CD8-positive, alpha-beta memory T cell (primary cell): Measurements from ENCODE around the gene ALDH1A2. TPM values are rescaled to one million over a fixed set of nuclear protein-coding genes. Genes with fewer than 3 reads are reported as not detected.

Experiments
- CTCF ChIA-PET: fragments of 350-600 bp; sonication (Branson Sonifier 250); formaldehyde crosslinking; loops from one replicate; lab custom pipeline; 2021; ENCODE audit warnings: antibody characterized with exemption; lab: Charles Lee
- POLR2A ChIA-PET: fragments of 350-600 bp; sonication (Branson Sonifier 250); formaldehyde crosslinking; loops from one replicate; lab custom pipeline; 2021; ENCODE audit warnings: antibody characterized with exemption; lab: Charles Lee
- DNase-seq, 5 donors: peaks; one replicate each; pipeline versions ENCODE4 v3.0.0 to v3.0.0-alpha.2; 2020 to 2022; ENCODE audit warnings: mixed read lengths in 1 of 5
- H3K27ac ChIP-seq: one replicate; pipeline ENCODE4 v1.7.0; 2013; ENCODE audit warnings: low read depth, mild to moderate bottlenecking, low read length, moderate library complexity
- H3K27me3 ChIP-seq: 2 replicates; pipeline ENCODE4 v1.7.0; 2013; ENCODE audit warnings: low read length, mild to moderate bottlenecking; ENCODE audit not compliant: insufficient read depth, poor library complexity, severe bottlenecking
- H3K36me3 ChIP-seq: 2 replicates; pipeline ENCODE4 v1.7.0; 2013; ENCODE audit warnings: mild to moderate bottlenecking, low read length, moderate library complexity; ENCODE audit not compliant: insufficient read depth
- H3K4me1 ChIP-seq: 2 replicates; pipeline ENCODE4 v1.7.0; 2013; ENCODE audit warnings: mild to moderate bottlenecking, low read length, moderate library complexity; ENCODE audit not compliant: insufficient read depth
- H3K4me3 ChIP-seq: 2 replicates; pipeline ENCODE4 v1.7.0; 2013; ENCODE audit warnings: mild to moderate bottlenecking, low read length
- H3K9me3 ChIP-seq: 2 replicates; pipeline ENCODE4 v1.7.0; 2013; ENCODE audit warnings: mild to moderate bottlenecking, low read length
- H3K27ac Mint-ChIP-seq, 8 donors: one replicate each; pipeline ENCODE4 v1.8.0; 2020 to 2021; ENCODE audit warnings: mixed read lengths in 8 of 8, mild to moderate bottlenecking in 6 of 8, inconsistent platforms in 3 of 8, moderate library complexity in 3 of 8
- H3K27me3 Mint-ChIP-seq, 2 donors: one replicate each; pipeline ENCODE4 v1.8.0; 2020 to 2021; ENCODE audit warnings: mixed read lengths in 2 of 2, mild to moderate bottlenecking in 1 of 2, moderate library complexity in 1 of 2
- H3K36me3 Mint-ChIP-seq, 3 donors: one replicate each; pipeline ENCODE4 v1.8.0; 2020 to 2021; ENCODE audit warnings: mixed read lengths in 3 of 3, inconsistent platforms in 1 of 3, mild to moderate bottlenecking in 1 of 3
- H3K4me1 Mint-ChIP-seq, 3 donors: one replicate each; pipeline ENCODE4 v1.8.0; 2020 to 2021; ENCODE audit warnings: mixed read lengths in 3 of 3, inconsistent platforms in 1 of 3, mild to moderate bottlenecking in 1 of 3
- H3K4me3 Mint-ChIP-seq, 7 donors: one replicate each; pipeline ENCODE4 v1.8.0; 2020 to 2021; ENCODE audit warnings: mixed read lengths in 7 of 7, mild to moderate bottlenecking in 6 of 7, moderate library complexity in 4 of 7, inconsistent platforms in 2 of 7
- H3K9me3 Mint-ChIP-seq, 5 donors: one replicate each; pipeline ENCODE4 v1.8.0; 2020 to 2022; ENCODE audit warnings: mixed read lengths in 5 of 5, mild to moderate bottlenecking in 3 of 5, moderate library complexity in 2 of 5, inconsistent platforms in 1 of 5
- polyA plus RNA-seq: library from polyadenylated mRNA; unstranded; fragments of 300-500 nt; fragmentation: Illumina TruSeq; gene quantifications from one replicate; pipeline ENCODE4 v1.2.3, GENCODE V29; 2021
- total RNA-seq, 2 experiments: library from RNA; stranded (reverse); gene quantifications; one replicate each; pipeline ENCODE4 v1.2.3, GENCODE V29; 2021

The ALDH1A2 gene
- total and polyA plus RNA-seq, 3 experiments from 2014 or later, result 0.33 TPM; not detected in 2

DNA sequence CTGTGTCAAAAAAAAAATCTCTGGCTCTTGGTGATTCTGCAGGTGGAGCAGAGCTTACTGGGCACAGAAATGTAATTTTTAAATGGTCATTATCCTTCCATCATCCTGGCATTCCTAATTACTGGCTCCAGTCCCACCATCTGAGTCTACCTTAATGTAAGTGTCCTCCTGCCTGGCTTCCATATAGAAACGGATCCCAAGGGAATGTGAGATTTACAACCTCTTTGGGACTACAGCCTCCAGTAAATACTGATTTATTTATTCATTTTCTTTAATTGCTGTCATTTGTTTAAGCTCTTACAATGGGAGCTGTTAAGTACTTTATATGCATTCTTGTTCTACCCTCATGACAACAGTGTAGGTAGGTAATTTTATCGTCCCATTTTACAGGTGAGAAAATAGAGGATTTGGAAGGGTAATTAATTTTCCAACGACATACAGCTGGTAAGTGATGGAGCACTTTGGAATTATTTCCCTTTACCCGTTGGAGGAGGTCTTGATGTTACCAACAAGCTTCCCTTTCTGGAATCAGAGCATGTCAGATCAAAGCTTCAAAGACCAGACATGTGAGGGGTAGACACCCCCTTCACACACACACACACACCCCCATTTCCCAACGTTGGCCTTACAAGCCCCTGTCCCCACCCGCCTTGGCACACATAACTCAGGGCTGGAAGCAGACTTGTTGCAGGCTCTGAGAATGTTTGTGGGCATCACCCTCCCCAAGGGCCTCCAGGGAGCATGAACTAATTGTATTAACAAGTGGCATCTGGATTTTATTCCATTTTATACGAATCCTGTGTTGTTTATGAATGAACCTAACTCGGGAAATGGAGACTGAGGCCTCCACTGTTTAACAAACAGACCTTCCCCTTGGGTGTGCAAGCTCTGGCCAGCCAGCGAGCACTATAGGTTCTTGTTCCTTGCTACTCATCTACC, 116.9 kb downstream of the ALDH1A2 start:
- no peaks in the 10 kb centered on the region for H3K27me3 ChIP-seq
- Mint-ChIP-seq H3K4me1 (no peaks in the 10 kb centered on the region), H3K27me3 (peaks cover 6 to 16% of the 10 kb centered on the region in 2 donors), H3K9me3 (no peaks in the 10 kb centered on the region), H3K27ac (no peak overlapping the region), H3K4me3 (no peak overlapping the region), H3K36me3 (no peaks in the 10 kb centered on the region)
- no peaks in the 10 kb centered on the region for H3K36me3 ChIP-seq
- DNase-seq, result no peak
- H3K9me3 ChIP-seq, result no peaks in the 10 kb centered on the region
- H3K4me1 ChIP-seq, result no peaks in the 10 kb centered on the region
- POLR2A ChIA-PET, result no interaction called here
- CTCF ChIA-PET, result no interaction called here
- H3K4me3 ChIP-seq, result no peak overlapping the region
- no peak overlapping the region for H3K27ac ChIP-seq

DNA sequence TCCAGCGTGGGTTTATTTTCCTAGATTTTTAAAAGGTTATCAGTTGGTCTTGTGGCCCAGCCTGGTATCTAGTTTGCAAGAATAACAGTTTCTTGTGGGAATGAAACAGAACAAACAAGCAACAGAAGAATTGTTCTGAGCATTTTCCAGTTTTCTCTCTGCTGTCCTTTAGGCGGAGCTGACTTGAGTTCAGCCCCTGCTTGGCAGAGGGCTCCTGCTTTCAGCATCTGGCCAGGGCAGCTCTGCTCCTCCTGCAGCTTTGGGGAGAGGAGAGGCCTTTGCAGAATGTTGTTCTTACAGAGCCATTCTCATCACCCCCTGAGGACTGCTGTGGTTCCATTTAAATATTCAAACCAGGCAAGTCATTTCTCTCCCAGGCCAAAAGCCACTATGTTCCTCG, 117.7 kb downstream of the ALDH1A2 start:
- no peak overlapping the region for H3K4me3 Mint-ChIP-seq
- ChIA-PET POLR2A (no interaction called here), CTCF (no interaction called here)

DNA sequence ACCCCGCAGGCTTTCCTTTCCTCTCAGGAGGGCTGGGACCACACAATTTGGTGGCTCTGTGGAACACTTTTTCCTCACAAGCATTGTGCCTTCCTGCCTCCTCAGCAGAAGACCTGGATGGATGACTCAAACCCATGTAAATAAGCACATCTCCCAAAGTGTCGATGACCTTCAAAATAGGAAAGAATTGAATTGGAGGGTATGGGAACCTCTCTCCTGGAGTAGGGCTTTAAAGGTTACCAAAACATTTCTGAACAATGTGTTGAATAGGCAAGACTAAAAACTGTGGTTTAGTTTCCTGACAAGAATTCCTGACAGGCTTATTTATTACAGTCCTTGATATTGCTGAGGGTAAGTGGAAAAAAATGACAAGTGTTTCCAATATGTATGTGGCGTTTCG, 118.2 kb downstream of the ALDH1A2 start:
- no peak for DNase-seq
- H3K36me3 ChIP-seq, result no peaks in the 10 kb centered on the region
- H3K4me1 ChIP-seq, result no peaks in the 10 kb centered on the region
- Mint-ChIP-seq H3K9me3 (no peaks in the 10 kb centered on the region), H3K27me3 (peaks cover 9 to 25% of the 10 kb centered on the region in 2 donors), H3K27ac (no peak overlapping the region), H3K36me3 (no peaks in the 10 kb centered on the region), H3K4me1 (no peaks in the 10 kb centered on the region), H3K4me3 (no peak overlapping the region)
- H3K27me3 ChIP-seq, result no peaks in the 10 kb centered on the region
- ChIA-PET POLR2A (no interaction called here), CTCF (no interaction called here)
- H3K9me3 ChIP-seq, result no peaks in the 10 kb centered on the region
- H3K27ac ChIP-seq, result no peak overlapping the region
- H3K4me3 ChIP-seq, result no peak overlapping the region

More for the DNA sequence above, 117.7 kb downstream of the ALDH1A2 start:
- Histone ChIP-seq H3K36me3 (no peaks in the 10 kb centered on the region), H3K27me3 (no peaks in the 10 kb centered on the region), H3K4me1 (no peaks in the 10 kb centered on the region), H3K4me3 (no peak overlapping the region), H3K27ac (no peak overlapping the region), H3K9me3 (no peaks in the 10 kb centered on the region)
- Mint-ChIP-seq H3K4me1 (no peaks in the 10 kb centered on the region), H3K27me3 (peaks cover 9 to 23% of the 10 kb centered on the region in 2 donors), H3K9me3 (no peaks in the 10 kb centered on the region), H3K27ac (no peak overlapping the region), H3K36me3 (no peaks in the 10 kb centered on the region)
- DNase-seq, result no peak

DNA sequence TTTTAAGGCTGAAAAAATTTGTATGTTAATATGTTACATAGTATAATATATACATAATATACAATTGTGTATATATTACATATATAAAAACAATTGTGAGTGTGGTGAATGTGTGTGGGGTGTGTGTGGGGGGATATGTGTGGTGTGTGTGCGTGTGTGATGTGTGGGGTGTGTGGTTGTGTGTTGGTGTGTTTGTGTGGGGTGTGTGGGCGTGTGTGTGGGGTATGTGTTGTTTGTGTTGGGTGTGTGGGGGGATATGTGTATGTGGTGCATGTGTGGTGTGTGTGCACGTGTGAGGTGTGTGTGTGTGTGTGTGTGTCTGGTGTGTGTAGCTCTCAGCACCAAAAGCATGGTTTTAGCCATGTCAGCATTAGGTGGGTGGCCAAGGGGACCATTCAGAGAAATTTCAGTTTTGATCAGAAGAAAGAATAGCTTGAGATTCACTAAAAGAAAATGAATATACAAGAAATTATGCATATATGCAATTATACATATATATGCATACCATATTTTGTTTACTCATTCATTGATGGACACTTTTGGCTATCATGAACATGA, 118.9 kb downstream of the ALDH1A2 start:
- no peak overlapping the region for H3K27ac ChIP-seq
- no peak overlapping the region for H3K4me3 ChIP-seq
- peaks cover 9 to 31% of the 10 kb centered on the region in 2 donors for H3K27me3 Mint-ChIP-seq
- H3K36me3 ChIP-seq, result no peaks in the 10 kb centered on the region
- no peaks in the 10 kb centered on the region for H3K36me3 Mint-ChIP-seq
- H3K9me3 ChIP-seq, result no peaks in the 10 kb centered on the region
- POLR2A ChIA-PET, result no interaction called here
- DNase-seq, result no peak
- H3K4me3 Mint-ChIP-seq, result no peak overlapping the region
- H3K27ac Mint-ChIP-seq, result no peak overlapping the region
- no peaks in the 10 kb centered on the region for H3K4me1 Mint-ChIP-seq
- CTCF ChIA-PET, result no interaction called here
- no peaks in the 10 kb centered on the region for H3K27me3 ChIP-seq
- no peaks in the 10 kb centered on the region for H3K4me1 ChIP-seq
- no peaks in the 10 kb centered on the region for H3K9me3 Mint-ChIP-seq

DNA sequence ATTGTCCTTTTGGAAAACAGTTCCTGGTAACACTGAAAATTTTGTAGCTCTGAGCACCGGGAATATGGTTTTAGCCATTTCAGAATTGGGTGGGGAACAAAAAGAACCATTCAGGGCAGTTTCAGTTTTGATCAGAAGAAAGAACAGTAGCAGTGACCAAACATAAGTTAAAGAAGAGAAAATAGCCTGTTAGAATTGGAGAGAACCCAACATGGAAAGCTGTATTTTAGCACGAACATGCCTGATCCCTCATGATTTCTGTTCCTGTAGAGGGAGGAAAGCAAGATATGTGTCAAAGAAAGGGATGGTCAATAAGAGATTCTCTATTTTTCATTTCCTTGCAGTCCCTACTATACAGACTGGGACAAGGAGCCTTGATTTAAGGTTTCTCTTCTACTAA, 119.9 kb downstream of the ALDH1A2 start:
- Histone ChIP-seq H3K27me3 (no peaks in the 10 kb centered on the region), H3K4me1 (no peaks in the 10 kb centered on the region), H3K36me3 (no peaks in the 10 kb centered on the region), H3K27ac (no peak overlapping the region), H3K9me3 (no peaks in the 10 kb centered on the region), H3K4me3 (no peak overlapping the region)
- H3K4me3 Mint-ChIP-seq, result no peak overlapping the region
- H3K27me3 Mint-ChIP-seq, result peaks cover 10 to 36% of the 10 kb centered on the region in 2 donors
- POLR2A ChIA-PET, result no interaction called here
- H3K27ac Mint-ChIP-seq, result no peak overlapping the region
- CTCF ChIA-PET, result no interaction called here
- no peaks in the 10 kb centered on the region for H3K36me3 Mint-ChIP-seq
- no peak for DNase-seq
- no peaks in the 10 kb centered on the region for H3K4me1 Mint-ChIP-seq
- no peaks in the 10 kb centered on the region for H3K9me3 Mint-ChIP-seq

DNA sequence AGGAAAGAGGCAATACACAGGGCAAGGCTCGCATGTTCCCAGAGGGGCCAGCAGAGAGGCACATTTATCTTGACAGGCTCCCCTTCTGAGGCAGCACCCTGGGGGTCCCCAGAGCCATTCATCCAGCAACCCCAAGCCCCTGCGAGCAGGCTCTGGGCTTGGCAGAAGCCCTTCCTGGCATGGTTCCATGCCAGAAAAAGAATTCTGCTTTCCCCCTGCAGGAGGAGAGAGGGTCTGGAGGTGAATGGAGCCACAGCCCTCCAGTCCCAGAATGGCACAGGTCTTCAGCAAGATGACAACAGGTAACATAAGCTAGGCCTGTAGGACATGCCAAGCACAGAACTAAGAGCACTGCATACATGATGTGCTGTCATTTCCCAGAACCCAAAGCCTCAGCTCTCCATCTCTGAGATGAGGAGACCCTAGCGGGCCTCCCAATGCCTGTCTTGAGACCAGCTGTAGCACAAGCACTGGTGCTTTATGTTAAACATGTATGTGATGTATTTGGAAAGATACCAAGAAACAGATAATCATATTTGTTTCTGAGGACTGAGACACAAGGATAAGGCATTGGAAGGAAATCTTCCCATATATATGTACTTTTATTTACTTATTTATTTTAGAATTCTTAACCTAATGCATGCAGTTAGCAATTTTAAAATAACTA, 121.6 kb downstream of the ALDH1A2 start:
- Mint-ChIP-seq H3K36me3 (no peaks in the 10 kb centered on the region), H3K27ac (no peak overlapping the region), H3K4me3 (no peak overlapping the region), H3K9me3 (no peaks in the 10 kb centered on the region), H3K27me3 (peaks cover 12 to 49% of the 10 kb centered on the region in 2 donors), H3K4me1 (no peaks in the 10 kb centered on the region)
- ChIA-PET POLR2A (no interaction called here), CTCF (no interaction called here)
- no peaks in the 10 kb centered on the region for H3K36me3 ChIP-seq
- no peak for DNase-seq
- no peak overlapping the region for H3K27ac ChIP-seq
- no peaks in the 10 kb centered on the region for H3K27me3 ChIP-seq
- H3K9me3 ChIP-seq, result no peaks in the 10 kb centered on the region
- no peaks in the 10 kb centered on the region for H3K4me1 ChIP-seq
- H3K4me3 ChIP-seq, result no peak overlapping the region

DNA sequence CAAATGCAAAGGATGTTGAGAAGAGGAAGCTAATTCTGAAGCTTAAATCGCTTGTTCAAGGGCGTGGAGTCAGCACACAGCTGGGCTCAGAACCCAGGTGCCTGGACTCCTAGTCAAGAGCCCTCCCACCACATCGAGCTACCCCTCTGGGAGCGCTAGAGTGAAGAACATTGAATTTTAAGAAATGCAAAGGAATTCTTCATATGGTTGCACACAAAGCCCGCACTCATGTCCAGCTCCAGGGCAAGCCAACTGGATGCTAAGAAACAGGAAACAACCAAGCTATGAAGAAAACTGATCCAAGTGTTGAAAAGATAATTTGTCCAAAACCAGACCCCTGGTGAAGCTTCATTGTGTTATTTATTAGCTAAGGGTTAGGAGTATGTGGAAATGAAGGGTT, 122.3 kb downstream of the ALDH1A2 start:
- Mint-ChIP-seq H3K27me3 (peaks cover 14 to 53% of the 10 kb centered on the region in 2 donors), H3K4me3 (no peak overlapping the region), H3K36me3 (no peaks in the 10 kb centered on the region), H3K4me1 (no peaks in the 10 kb centered on the region), H3K27ac (no peak overlapping the region), H3K9me3 (no peaks in the 10 kb centered on the region)
- H3K9me3 ChIP-seq, result no peaks in the 10 kb centered on the region
- no peaks in the 10 kb centered on the region for H3K36me3 ChIP-seq
- H3K4me1 ChIP-seq, result no peaks in the 10 kb centered on the region
- H3K27ac ChIP-seq, result no peak overlapping the region
- H3K27me3 ChIP-seq, result no peaks in the 10 kb centered on the region
- no peak overlapping the region for H3K4me3 ChIP-seq
- POLR2A ChIA-PET, result no interaction called here
- CTCF ChIA-PET, result interaction anchor here (1.4 kb wide), 1 partner anchor 63 kb away, joined by 3 read pairs; no protein-coding TSS in a partner anchor
- DNase-seq, result no peak

DNA sequence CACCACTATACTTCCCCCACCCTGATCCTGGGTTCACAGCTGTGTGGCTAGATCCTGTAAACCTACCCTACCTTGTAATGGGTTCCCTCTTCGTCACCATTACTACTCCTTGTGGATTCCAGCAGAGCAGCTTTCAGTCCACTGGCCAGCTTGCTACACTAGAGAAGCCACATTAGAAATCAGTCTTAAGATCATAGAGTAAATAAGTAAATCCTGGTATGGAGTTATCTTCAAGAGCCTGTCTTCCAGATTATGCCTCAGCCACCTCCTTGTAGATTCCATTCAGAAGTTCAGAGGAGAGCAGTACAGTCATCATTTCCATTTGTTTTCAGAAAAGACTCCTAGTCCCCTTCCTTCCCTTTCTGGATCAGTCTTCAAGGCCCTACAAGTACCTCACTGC, 123.7 kb downstream of the ALDH1A2 start:
- ChIA-PET POLR2A (no interaction called here), CTCF (no interaction called here)
- Histone ChIP-seq H3K9me3 (no peaks in the 10 kb centered on the region), H3K27ac (no peak overlapping the region), H3K4me3 (no peak overlapping the region), H3K4me1 (no peaks in the 10 kb centered on the region), H3K36me3 (no peaks in the 10 kb centered on the region), H3K27me3 (no peaks in the 10 kb centered on the region)
- Mint-ChIP-seq H3K27ac (no peak overlapping the region), H3K9me3 (peaks cover 0 to 2% (median 0%) of the 10 kb centered on the region in 5 donors), H3K4me3 (no peak overlapping the region), H3K36me3 (no peaks in the 10 kb centered on the region), H3K4me1 (no peaks in the 10 kb centered on the region), H3K27me3 (peaks cover 9 to 60% of the 10 kb centered on the region in 2 donors)
- DNase-seq, result no peak
